ENCODE results near the gene TTC34. TPM values are rescaled to one million over a fixed set of nuclear protein-coding genes. Genes with fewer than 3 reads are reported as not detected.
A peak's percentile ranks its signal among the peaks of the same experiment; 100 is the strongest.

Gene TTC34
- polyA plus RNA-seq, 1 of the 3 experiments (the other 2 are of a cell fraction): 0.16 TPM

GRCh38 chr1:2591233-2591580, 210.3 kb downstream of the TTC34 start:
- ChIA-PET CTCF (no interaction called here), POLR2A (no interaction called here)
- H3K9me3 ChIP-seq: no peaks in the 10 kb centered on the region
- H3K4me2 ChIP-seq: no peak overlapping the region
- H3K4me3 ChIP-seq (ENCODE audit: low read depth in 2 of 2, low read length in 1 of 2): no peak overlapping the region
- DNase-seq: no peak
- peaks cover 0 to 5% of the 10 kb centered on the region in 2 experiments for H3K36me3 ChIP-seq (replicated peaks in 1 of 2; ENCODE audit: control insufficient read depth in 1 of 2, insufficient read depth in 2 of 2, low read length in 1 of 2)
- no peaks in the 10 kb centered on the region for H4K20me1 ChIP-seq (ENCODE audit: insufficient read depth)
- no peak overlapping the region for H2AFZ ChIP-seq (ENCODE audit: low read depth)
- no peaks in the 10 kb centered on the region for H3K9me2 ChIP-seq
- H3K27me3 ChIP-seq (ENCODE audit: insufficient read depth): no peaks in the 10 kb centered on the region
- TF ChIP-seq MEF2A (IDR thresholded peaks at IDR 0.05; ENCODE audit: borderline replicate concordance, low read depth) (no peak), USF2 (IDR thresholded peaks at IDR 0.05; ENCODE audit: borderline replicate concordance, low read depth, low read length) (no peak), NRF1 (IDR thresholded peaks at IDR 0.05; ENCODE audit: low read depth, low read length) (no peak), TAF1 (IDR thresholded peaks at IDR 0.05; ENCODE audit: borderline replicate concordance, low read depth, low read length) (no peak)
- 85% methylated on average over 5 of the region's 5 CpGs for WGBS (ENCODE audit: low lambda C conversion rate)
- H3K27ac ChIP-seq (ENCODE audit: low read depth in 2 of 2, low read length in 1 of 2): no peak overlapping the region
- H3K9ac ChIP-seq: no peak overlapping the region
- no peaks in the 10 kb centered on the region; the same call in 1 of the 2 replicates for H3K79me2 ChIP-seq (ENCODE audit: insufficient read depth)
- peaks cover 0 to 23% of the 10 kb centered on the region in 2 experiments; a peak in 2 of 4 replicates for H3K4me1 ChIP-seq (ENCODE audit: control insufficient read depth in 1 of 2, insufficient read depth in 2 of 2, low read depth in 1 of 2, low read length in 1 of 2)
- H3F3A ChIP-seq (replicated peaks; ENCODE audit: insufficient read depth): no peaks in the 10 kb centered on the region

GRCh38 chr1:2590233-2591141, 211.0 kb downstream of the TTC34 start:
- H3K79me2 ChIP-seq (ENCODE audit: insufficient read depth): peaks cover 3% of the 10 kb centered on the region; the same call in 1 of the 2 replicates
- no peaks in the 10 kb centered on the region for H3K9me3 ChIP-seq
- peaks cover 0 to 23% of the 10 kb centered on the region in 2 experiments; a peak in 2 of 4 replicates for H3K4me1 ChIP-seq (ENCODE audit: control insufficient read depth in 1 of 2, insufficient read depth in 2 of 2, low read depth in 1 of 2, low read length in 1 of 2)
- no peak overlapping the region for H3K4me3 ChIP-seq (ENCODE audit: low read depth in 2 of 2, low read length in 1 of 2)
- WGBS (ENCODE audit: low lambda C conversion rate): 81% methylated on average over 8 of the region's 31 CpGs
- H3K27ac ChIP-seq (ENCODE audit: low read depth in 2 of 2, low read length in 1 of 2): no peak overlapping the region
- H3F3A ChIP-seq (replicated peaks; ENCODE audit: insufficient read depth): no peaks in the 10 kb centered on the region
- H3K9me2 ChIP-seq: no peaks in the 10 kb centered on the region
- no peak for TF ChIP-seq FOSL2 (IDR thresholded peaks at IDR 0.05; ENCODE audit: borderline replicate concordance, low read depth)
- TF ChIP-seq RAD21 (IDR thresholded peaks at IDR 0.05; ENCODE audit: low read length): no peak
- TF ChIP-seq POLR2AphosphoS5 (IDR thresholded peaks at IDR 0.05; ENCODE audit: low read depth, low read length): no peak
- no peak for TF ChIP-seq TCF12 (IDR thresholded peaks at IDR 0.05)
- no peak for TF ChIP-seq FOXJ3 (CRISPR knock-in tag; IDR thresholded peaks at IDR 0.05)
- no peak overlapping the region for H2AFZ ChIP-seq (ENCODE audit: low read depth)
- peak; percentile 15 for DNase-seq
- ChIA-PET CTCF (no interaction called here), POLR2A (no interaction called here)
- no peaks in the 10 kb centered on the region for H3K27me3 ChIP-seq (ENCODE audit: insufficient read depth)
- H4K20me1 ChIP-seq (ENCODE audit: insufficient read depth): no peaks in the 10 kb centered on the region
- H3K36me3 ChIP-seq (replicated peaks in 1 of 2; ENCODE audit: control insufficient read depth in 1 of 2, insufficient read depth in 2 of 2, low read length in 1 of 2): peaks cover 0 to 5% of the 10 kb centered on the region in 2 experiments
- H3K9ac ChIP-seq: no peak overlapping the region
- H3K4me2 ChIP-seq: no peak overlapping the region
